Measurements from ENCODE around the gene SMG6. TPM values are rescaled to one million over a fixed set of nuclear protein-coding genes. Genes with fewer than 3 reads are reported as not detected.
"Not testable (repeated sequence)": the region's sequence is repeated elsewhere in the genome, so short reads cannot be mapped to it uniquely, and the experiment has no call there.

The SMG6 gene
- total RNA-seq, 4 donors from 2014 or later = 13.3 to 74.9 (median 41.6) TPM

- no peaks in the 10 kb centered on the region for H3K9me3 ChIP-seq
- no peaks in the 10 kb centered on the region for H3K27me3 ChIP-seq
- peak overlapping the region in 1 of 2 donors; percentile 17 for H3K27ac ChIP-seq
- H3K36me3 ChIP-seq = no peaks in the 10 kb centered on the region
- H3K4me1 ChIP-seq = no peaks in the 10 kb centered on the region
- intact Hi-C loops (cut with DNase I; ENCODE audit: low total_unique reads) = no loop called here
- no peak overlapping the region for H3K4me3 ChIP-seq
- no peak for DNase-seq
- TF ChIP-seq CTCF (IDR thresholded peaks at IDR 0.05) (no peak), POLR2A (IDR thresholded peaks at IDR 0.05) (no peak)
Measured at GRCh38 chr17:2202302-2202995, 101.1 kb downstream of the SMG6 start.

- H3K27me3 ChIP-seq; intact Hi-C loops (cut with DNase I; ENCODE audit: low total_unique reads); H3K4me3 ChIP-seq; DNase-seq; H3K9me3 ChIP-seq; H3K4me1 ChIP-seq; H3K36me3 ChIP-seq: not testable (repeated sequence)
- peak overlapping the region in 1 of 2 donors; percentile 40 for H3K27ac ChIP-seq
Measured at GRCh38 chr17:2199386-2199785, 104.2 kb downstream of the SMG6 start.

GRCh38 chr17:2198927-2199326 lies 104.7 kb downstream of the SMG6 start:
- no peaks in the 10 kb centered on the region for H3K27me3 ChIP-seq
- intact Hi-C loops (cut with DNase I; ENCODE audit: low total_unique reads) = no loop called here
- H3K36me3 ChIP-seq = no peaks in the 10 kb centered on the region
- no peaks in the 10 kb centered on the region for H3K4me1 ChIP-seq
- peak in 1 of 2 donors; percentile 25 for DNase-seq
- H3K9me3 ChIP-seq = no peaks in the 10 kb centered on the region
- TF ChIP-seq POLR2A (IDR thresholded peaks at IDR 0.05) = no peak
- TF ChIP-seq CTCF (IDR thresholded peaks at IDR 0.05) = no peak
- H3K27ac ChIP-seq = peak overlapping the region; percentile 35 to 40
- H3K4me3 ChIP-seq = no peak overlapping the region

- no peak for TF ChIP-seq POLR2A (IDR thresholded peaks at IDR 0.05)
- no peak for TF ChIP-seq CTCF (IDR thresholded peaks at IDR 0.05)
- intact Hi-C loops (cut with DNase I; ENCODE audit: low total_unique reads) = no loop called here
- peak overlapping the region; percentile 19 to 59 for H3K27ac ChIP-seq
Measured at GRCh38 chr17:2197271-2197670, 106.3 kb downstream of the SMG6 start.

GRCh38 chr17:2195729-2196128 lies 107.9 kb downstream of the SMG6 start:
- peak in 1 of 2 donors; percentile 9 for DNase-seq
- peaks cover 6 to 13% of the 10 kb centered on the region in 2 donors for H3K4me1 ChIP-seq
- no peak overlapping the region for H3K27ac ChIP-seq
- intact Hi-C loops (cut with DNase I; ENCODE audit: low total_unique reads) = no loop called here
- H3K4me3 ChIP-seq = no peak overlapping the region
- no peaks in the 10 kb centered on the region for H3K36me3 ChIP-seq
- TF ChIP-seq CTCF (IDR thresholded peaks at IDR 0.05) = no peak
- no peak for TF ChIP-seq POLR2A (IDR thresholded peaks at IDR 0.05)
- no peaks in the 10 kb centered on the region for H3K27me3 ChIP-seq
- no peaks in the 10 kb centered on the region for H3K9me3 ChIP-seq

More at GRCh38 chr17:2197271-2197670, 106.3 kb downstream of the SMG6 start:
- peak in 1 of 2 donors; percentile 20 for DNase-seq
- H3K4me3 ChIP-seq = no peak overlapping the region
- H3K36me3 ChIP-seq = no peaks in the 10 kb centered on the region
- no peaks in the 10 kb centered on the region for H3K9me3 ChIP-seq
- H3K27me3 ChIP-seq = no peaks in the 10 kb centered on the region
- H3K4me1 ChIP-seq = no peaks in the 10 kb centered on the region

All from uterus (tissue), 4 donors.